ENCODE results near the gene DHX32. TPM values are rescaled to one million over a fixed set of nuclear protein-coding genes. Genes with fewer than 3 reads are reported as not detected.
A peak's percentile ranks its signal among the peaks of the same experiment; 100 is the strongest.

Gene DHX32
- total RNA-seq, 2 experiments from 2014 or later, result 9.6 to 11.1 TPM

DNA sequence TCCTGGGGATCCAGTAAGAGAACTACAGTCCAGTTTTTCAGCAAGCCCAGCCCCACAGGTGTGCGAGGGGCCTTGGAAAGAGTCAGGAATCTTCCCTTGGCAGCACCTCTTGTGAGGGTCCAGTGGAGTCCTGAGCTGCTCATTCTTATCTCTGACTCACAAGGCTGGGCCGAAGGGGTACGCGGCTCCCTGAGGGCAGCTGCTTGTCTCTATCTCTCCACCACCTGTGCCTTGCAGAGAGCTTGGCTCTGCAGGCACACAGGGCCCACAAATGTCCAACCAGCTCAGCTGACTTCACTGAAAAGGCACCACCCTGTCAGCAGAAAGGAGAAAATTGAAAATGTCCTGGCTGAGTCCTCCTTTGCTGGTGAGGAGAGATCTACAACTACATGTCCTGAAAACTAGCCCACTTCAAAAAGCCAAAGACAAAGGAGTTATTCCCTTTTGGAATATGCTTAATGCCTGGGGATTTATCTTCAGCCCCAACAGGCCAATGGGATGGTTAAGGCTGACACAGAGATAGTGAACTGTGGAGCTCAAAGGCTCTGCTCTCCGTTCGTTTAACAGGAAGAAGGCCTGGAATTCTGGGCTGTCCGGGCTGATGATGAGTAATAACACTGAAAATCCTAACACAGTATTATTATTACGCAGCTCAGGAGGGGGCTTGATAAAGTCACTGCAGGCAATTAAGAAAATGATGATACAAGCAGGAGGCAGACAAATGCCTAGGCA, 81.5 kb downstream of the DHX32 start:
- DNase-seq, result no peak
- ChIA-PET POLR2A (no interaction called here), CTCF (no interaction called here)
- Mint-ChIP-seq H3K27me3 (no peaks in the 10 kb centered on the region), H3K36me3 (ENCODE audit: low read depth) (no peaks in the 10 kb centered on the region), H3K9me3 (no peaks in the 10 kb centered on the region), H3K4me3 (no peak overlapping the region), H3K4me1 (no peaks in the 10 kb centered on the region), H3K27ac (no peak overlapping the region)

DNA sequence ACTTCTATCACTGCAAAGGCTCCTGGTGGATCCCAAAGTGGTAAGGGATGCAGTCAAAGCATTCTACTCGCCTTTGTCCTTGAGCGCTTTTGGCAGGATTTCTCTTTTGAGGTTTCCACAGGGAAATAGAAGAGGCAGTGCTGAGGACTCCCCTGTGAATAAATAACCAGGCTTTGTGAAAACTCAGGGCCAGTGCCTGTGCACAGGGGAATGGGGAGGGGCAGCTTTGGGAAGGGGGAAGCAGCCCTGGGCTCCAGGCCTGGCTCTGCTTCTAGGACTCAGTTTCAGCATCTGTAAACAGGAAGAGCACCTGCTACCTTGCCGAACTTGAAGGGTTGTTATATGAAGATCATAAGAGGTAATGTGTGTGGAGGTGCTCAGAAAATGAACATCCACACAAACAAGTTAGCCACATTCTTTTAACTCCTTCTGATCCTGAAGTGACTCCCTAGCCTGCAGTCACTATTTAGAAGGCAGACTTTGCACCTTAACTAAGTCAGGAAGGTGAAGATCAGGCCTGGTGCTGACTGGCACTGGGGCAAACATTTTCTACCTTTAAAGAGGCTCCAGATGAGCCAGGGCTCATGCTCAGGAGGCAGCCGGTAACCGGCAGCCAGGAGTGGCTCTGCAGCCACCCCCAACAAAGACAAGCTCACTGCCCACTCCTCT, 83.0 kb downstream of the DHX32 start:
- peaks cover 8% of the 10 kb centered on the region for H3K36me3 Mint-ChIP-seq (ENCODE audit: low read depth)
- CTCF ChIA-PET, result no interaction called here
- DNase-seq, result no peak

DNA sequence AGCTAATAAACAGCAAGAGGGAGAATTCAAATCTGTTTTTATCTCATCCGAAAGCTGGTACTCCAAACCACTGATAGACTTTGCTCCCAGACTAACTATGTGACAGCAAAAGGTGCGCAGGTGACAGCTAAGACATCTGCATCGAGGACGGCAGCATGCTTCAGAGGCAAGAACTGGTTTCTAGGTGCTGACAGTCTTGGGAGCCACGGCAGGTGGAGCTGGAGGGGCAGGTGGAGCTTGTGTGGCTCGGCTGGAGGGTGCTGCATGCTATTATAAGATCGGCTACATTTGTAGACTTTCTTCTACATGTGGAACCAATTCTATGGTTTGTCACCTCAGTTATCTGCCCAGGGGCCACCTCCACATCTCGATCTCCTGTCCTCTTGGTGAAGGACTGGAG, 83.7 kb downstream of the DHX32 start:
- H3K27me3 Mint-ChIP-seq, result no peaks in the 10 kb centered on the region
- no peak for DNase-seq
- no peak overlapping the region for H3K4me3 Mint-ChIP-seq
- H3K4me1 Mint-ChIP-seq, result no peaks in the 10 kb centered on the region
- ChIA-PET POLR2A (no interaction called here), CTCF (interaction anchor here (1.2 kb wide), 1 partner anchor 31 kb away, joined by 3 read pairs; no protein-coding TSS in a partner anchor)
- no peaks in the 10 kb centered on the region for H3K9me3 Mint-ChIP-seq
- no peak overlapping the region for H3K27ac Mint-ChIP-seq
- peaks cover 8% of the 10 kb centered on the region for H3K36me3 Mint-ChIP-seq (ENCODE audit: low read depth)

More for the DNA sequence above, 83.0 kb downstream of the DHX32 start:
- Mint-ChIP-seq H3K27me3 (no peaks in the 10 kb centered on the region), H3K27ac (no peak overlapping the region), H3K4me3 (no peak overlapping the region), H3K4me1 (no peaks in the 10 kb centered on the region), H3K9me3 (no peaks in the 10 kb centered on the region)
- POLR2A ChIA-PET, result no interaction called here

DNA sequence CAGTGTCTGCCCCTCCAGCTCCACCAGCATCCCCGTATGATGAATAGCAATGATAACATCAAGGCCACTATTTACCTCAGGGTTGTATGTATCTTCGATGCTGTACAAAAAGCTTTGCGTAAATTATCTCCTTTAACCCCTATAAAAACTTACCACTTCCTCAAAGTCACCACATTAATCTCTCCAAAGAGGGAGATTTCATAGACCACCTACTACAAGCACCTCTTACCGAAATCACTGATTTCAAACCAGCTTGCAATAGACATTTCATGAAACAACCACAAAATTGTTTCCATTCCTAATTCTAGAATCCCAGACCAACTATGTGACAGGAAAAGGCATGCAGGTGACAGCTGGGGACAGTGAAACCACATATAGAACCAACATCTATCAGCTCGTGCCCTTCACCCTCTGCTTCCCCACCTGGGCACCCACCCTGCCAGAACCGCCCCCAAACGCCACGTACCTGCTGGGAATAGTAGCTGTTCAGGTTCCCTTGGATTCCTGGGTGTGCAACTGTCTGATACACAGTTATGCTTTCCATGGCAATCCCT, 85.4 kb downstream of the DHX32 start:
- Mint-ChIP-seq H3K9me3 (no peaks in the 10 kb centered on the region), H3K27ac (no peak overlapping the region)

DNA sequence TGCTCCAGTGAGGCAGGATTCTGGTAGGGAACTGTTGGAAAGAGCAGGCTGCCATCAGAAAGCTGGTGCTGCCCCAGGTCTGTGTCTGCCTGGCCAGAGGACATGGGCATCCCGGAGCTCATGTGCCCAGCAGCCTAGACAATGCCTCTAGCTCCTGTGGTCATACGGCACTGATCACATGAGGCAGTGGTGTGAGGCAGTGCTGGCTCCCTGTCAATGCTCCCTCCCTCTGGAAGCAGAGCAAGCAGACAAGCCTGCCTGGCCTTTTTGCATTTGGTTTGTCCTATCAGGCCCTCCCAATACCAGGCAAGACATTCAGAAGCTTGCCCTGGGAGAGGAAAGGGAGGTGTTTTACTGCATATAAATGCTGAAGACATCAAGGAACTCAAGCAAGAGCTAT, 86.0 kb downstream of the DHX32 start:
- H3K4me1 Mint-ChIP-seq, result peaks cover under 1% of the 10 kb centered on the region
- H3K4me3 Mint-ChIP-seq, result no peak overlapping the region
- peaks cover 16% of the 10 kb centered on the region for H3K36me3 Mint-ChIP-seq (ENCODE audit: low read depth)
- ChIA-PET POLR2A (no interaction called here), CTCF (no interaction called here)
- H3K27me3 Mint-ChIP-seq, result no peaks in the 10 kb centered on the region
- DNase-seq, result no peak
- H3K27ac Mint-ChIP-seq, result no peak overlapping the region
- no peaks in the 10 kb centered on the region for H3K9me3 Mint-ChIP-seq

More for the DNA sequence above, 85.4 kb downstream of the DHX32 start:
- H3K4me3 Mint-ChIP-seq, result no peak overlapping the region
- H3K27me3 Mint-ChIP-seq, result no peaks in the 10 kb centered on the region
- ChIA-PET POLR2A (no interaction called here), CTCF (no interaction called here)
- no peaks in the 10 kb centered on the region for H3K4me1 Mint-ChIP-seq
- no peak for DNase-seq
- peaks cover 15% of the 10 kb centered on the region for H3K36me3 Mint-ChIP-seq (ENCODE audit: low read depth)

DNA sequence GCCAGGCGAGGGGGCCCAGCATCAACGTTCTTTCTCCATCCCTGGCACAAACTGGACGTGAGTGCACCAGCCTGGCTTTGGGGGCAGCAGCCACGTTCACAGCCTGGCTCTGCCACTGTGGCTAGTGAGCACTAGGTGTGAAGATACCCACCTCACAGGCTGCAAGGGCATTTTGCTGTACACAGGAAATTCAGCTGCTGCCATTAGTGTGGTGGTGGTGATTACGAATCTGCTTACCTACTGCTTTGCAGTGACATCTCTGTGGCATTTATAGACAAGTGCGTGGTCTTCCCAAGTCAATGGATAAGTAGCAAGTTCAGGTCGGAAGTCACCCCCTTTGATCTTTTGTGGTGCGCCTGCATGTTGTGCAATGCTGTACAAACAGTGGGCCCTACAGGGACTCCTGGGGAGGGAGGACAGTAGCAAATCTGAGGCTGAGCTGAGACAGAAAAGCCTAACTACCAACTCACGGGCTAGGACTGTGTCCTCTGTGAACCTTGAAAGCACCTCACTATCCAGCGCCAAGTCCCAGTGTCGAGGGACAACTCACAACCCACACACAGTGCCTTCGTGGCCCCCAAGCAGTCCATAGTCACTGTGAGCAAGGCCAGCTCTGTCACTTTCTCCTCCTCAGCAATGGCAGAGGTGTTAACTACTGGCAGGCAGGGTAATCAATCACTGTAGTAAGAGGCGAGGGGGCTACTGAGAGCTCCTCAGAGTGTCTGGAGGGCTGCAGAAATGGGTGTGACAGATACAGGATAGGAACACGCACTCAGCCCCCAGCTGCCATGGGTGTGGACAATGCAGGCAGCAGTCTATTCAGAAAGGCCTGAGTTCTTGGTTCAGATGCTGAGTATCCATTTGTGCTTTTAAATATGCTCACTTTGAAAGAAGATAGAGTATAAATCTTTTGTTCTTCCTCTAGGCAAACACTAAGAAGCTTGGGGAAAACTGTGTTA, 88.5 kb downstream of the DHX32 start:
- CTCF ChIA-PET, result no interaction called here
- no peaks in the 10 kb centered on the region for H3K9me3 Mint-ChIP-seq
- POLR2A ChIA-PET, result no interaction called here
- no peaks in the 10 kb centered on the region for H3K27me3 Mint-ChIP-seq
- peaks cover 21% of the 10 kb centered on the region for H3K4me1 Mint-ChIP-seq
- DNase-seq, result no peak
- H3K36me3 Mint-ChIP-seq (ENCODE audit: low read depth), result peaks cover 22% of the 10 kb centered on the region
- H3K4me3 Mint-ChIP-seq, result no peak overlapping the region
- no peak overlapping the region for H3K27ac Mint-ChIP-seq

DNA sequence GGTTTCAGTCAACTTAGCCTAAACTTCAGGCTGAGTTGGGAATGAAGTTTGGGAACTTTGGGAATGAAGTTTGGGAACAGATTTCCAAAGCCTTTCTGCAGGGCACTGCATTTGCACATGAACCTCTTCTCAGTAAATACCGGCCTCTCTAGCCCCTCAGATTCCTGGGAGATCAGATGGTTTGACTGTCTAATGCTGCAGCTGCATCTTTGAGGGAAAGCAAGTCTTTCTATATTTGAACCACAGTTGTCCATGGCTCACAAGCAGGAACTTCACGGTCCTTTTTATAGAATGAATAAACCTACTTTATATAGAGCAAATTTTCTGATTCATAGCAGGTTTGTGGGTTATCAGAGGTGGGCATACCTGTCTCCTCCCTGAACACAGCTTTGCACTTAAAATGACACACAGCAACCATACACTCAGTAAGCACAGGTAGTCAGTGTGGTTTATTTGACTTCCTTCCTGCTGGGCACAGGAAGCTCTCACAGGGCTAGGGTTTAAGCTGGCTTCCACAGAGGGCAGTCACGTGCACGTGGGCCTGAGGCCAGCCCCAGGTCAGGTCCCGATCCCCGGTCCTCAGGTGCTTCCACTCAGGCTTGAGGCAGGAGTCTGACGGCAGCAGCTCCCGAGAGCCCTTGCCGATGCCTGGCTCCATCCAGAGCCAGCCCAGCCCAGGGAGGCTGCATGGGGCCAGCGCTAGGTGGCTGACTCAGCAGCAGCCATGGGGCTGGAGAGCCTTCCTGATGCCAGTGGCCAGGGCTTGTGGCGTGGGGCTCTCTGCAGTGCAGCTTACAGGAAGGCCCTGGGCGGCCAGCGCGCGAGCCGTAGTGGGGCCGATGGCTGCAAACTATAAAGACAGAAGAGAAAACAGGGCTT, 92.7 kb downstream of the DHX32 start:
- H3K4me3 Mint-ChIP-seq, result no peak overlapping the region
- H3K4me1 Mint-ChIP-seq, result peaks cover 27% of the 10 kb centered on the region
- POLR2A ChIA-PET, result interaction anchor here (1.0 to 1.5 kb wide), 2 partner anchors 35 to 69 kb away, joined by 3 to 5 read pairs; partner anchors contain the start of genes BCCIP and EDRF1
- CTCF ChIA-PET, result no interaction called here
- H3K27me3 Mint-ChIP-seq, result no peaks in the 10 kb centered on the region
- no peaks in the 10 kb centered on the region for H3K9me3 Mint-ChIP-seq
- H3K36me3 Mint-ChIP-seq (ENCODE audit: low read depth), result peaks cover 15% of the 10 kb centered on the region
- peak overlapping the region; percentile 50 for H3K27ac Mint-ChIP-seq
- DNase-seq, result peak; percentile 22

Other genes with a start within 250 kb of the DHX32 start
- not detected for gene TEX36, start 198.1 kb downstream of the DHX32 start, total RNA-seq
- 10 to 100 TPM; 31.3 to 33.8 TPM for gene EDRF1, start 161.6 kb downstream of the DHX32 start, total RNA-seq
- gene MMP21, start 105.5 kb downstream of the DHX32 start, total RNA-seq, result not detected
- gene UROS, start 58.0 kb downstream of the DHX32 start, total RNA-seq, result 10 to 100 TPM; 35.9 to 38.3 TPM
- 10 to 100 TPM; 44.5 to 48.8 TPM for gene BCCIP, start 57.7 kb downstream of the DHX32 start, total RNA-seq
- gene FANK1, start 15.3 kb upstream of the DHX32 start, total RNA-seq, result under 1 TPM; 0.63 to 0.68 TPM